Muscle of leg (tissue), 16 donors: Measurements from ENCODE around the gene CFTR. TPM values are rescaled to one million over a fixed set of nuclear protein-coding genes. Genes with fewer than 3 reads are reported as not detected.
"Not testable (repeated sequence)": the region's sequence is repeated elsewhere in the genome, so short reads cannot be mapped to it uniquely, and the experiment has no call there.

Source experiments
- DNase-seq: peaks from one replicate; pipeline ENCODE4 v3.0.0; 2013
- H3K27ac ChIP-seq: one replicate; pipeline ENCODE4 v1.5.1; 2013; ENCODE audit warnings: mild to moderate bottlenecking, low read length, control low read depth
- H3K27me3 ChIP-seq: one replicate; pipeline ENCODE4 v1.6.1; 2013; ENCODE audit warnings: low read length; ENCODE audit not compliant: control insufficient read depth, insufficient read depth
- H3K36me3 ChIP-seq: one replicate; pipeline ENCODE4 v1.6.1; 2013; ENCODE audit warnings: low read length; ENCODE audit not compliant: control insufficient read depth, insufficient read depth
- H3K4me1 ChIP-seq: one replicate; pipeline ENCODE4 v1.6.1; 2013; ENCODE audit warnings: low read length; ENCODE audit not compliant: control insufficient read depth, insufficient read depth
- H3K4me3 ChIP-seq: one replicate; pipeline ENCODE4 v1.5.1; 2013; ENCODE audit warnings: low read length, control low read depth
- H3K9me3 ChIP-seq: replicated peaks from 2 replicates; pipeline ENCODE4 v1.6.1; 2013; ENCODE audit warnings: low read depth, low read length; ENCODE audit not compliant: control insufficient read depth
- WGBS: methylation state at CpG from one replicate; pipeline ENCODE4 v1.1.5; 2013; ENCODE audit warnings: missing lambda C conversion rate; ENCODE audit not compliant: insufficient coverage; 5-methylcytosine and 5-hydroxymethylcytosine counted together
- long read RNA-seq, 11 donors: transcript quantifications; one replicate each; lab custom pipeline, GENCODE V29; 2026
- polyA plus RNA-seq, 8 donors: library from polyadenylated mRNA; unstranded; fragments of 120-200 nt; gene quantifications; one replicate each; pipeline versions ENCODE4 v1.2.1 to v1.2.3, GENCODE V29; 2013; ENCODE audit warnings: inconsistent platforms in 1 of 8, low replicate concordance in 1 of 8; ENCODE audit not compliant: insufficient read length in 8 of 8, insufficient read depth in 1 of 8
- total RNA-seq: library from RNA; stranded (reverse); fragments of 120-200 nt; gene quantifications from one replicate; pipeline ENCODE4 v1.2.4, GENCODE V29; 2013

CFTR gene
- total RNA-seq, result 0.04 TPM
- 1 to 10 TPM in 2 of 8 donors, under 1 TPM in 6; 0.16 to 3.7 (median 0.46) TPM for polyA plus RNA-seq
- long read RNA-seq, donor 1, result 0 reads
- long read RNA-seq, donor 2, result 0 reads
- long read RNA-seq, donor 3, result 0 reads
- long read RNA-seq, donor 4, result 0 reads
- long read RNA-seq, donor 5, result 0 reads
- long read RNA-seq, donor 6, result 0 reads
- long read RNA-seq, donor 7, result 0 reads
- long read RNA-seq, donor 8, result 0 reads
- long read RNA-seq, donor 9, result 0 reads
- long read RNA-seq, donor 10, result 0 reads
- long read RNA-seq, donor 11, result 0 reads

GRCh38 chr7:117479225-117480054, at the start of gene CFTR:
Gene CFTR (plus strand): TSS chr7:117480025. CDS start chr7:117480095, 70 bp downstream.
- no peaks in the 10 kb centered on the region for H3K9me3 ChIP-seq
- peaks cover 8% of the 10 kb centered on the region for H3K4me1 ChIP-seq
- peak within 1 kb of the TSS; percentile 12 for H3K4me3 ChIP-seq
- peaks cover 21% of the 10 kb centered on the region for H3K27me3 ChIP-seq
- no peak within 1 kb of the TSS for H3K27ac ChIP-seq
- DNase-seq, result peak; percentile 4
- WGBS, result under 1% methylated on average over 37 of the region's 45 CpGs
- no peaks in the 10 kb centered on the region for H3K36me3 ChIP-seq

GRCh38 chr7:117435475-117436043, 44.3 kb upstream of the CFTR start:
- Histone ChIP-seq H3K27me3 (no peaks in the 10 kb centered on the region), H3K4me1 (no peaks in the 10 kb centered on the region), H3K36me3 (no peaks in the 10 kb centered on the region), H3K27ac (no peak overlapping the region), H3K9me3 (no peaks in the 10 kb centered on the region), H3K4me3 (no peak overlapping the region)
- no peak for DNase-seq
- no CpG with 5 or more reads among the region's 2 CpGs for WGBS

- H3K4me3 ChIP-seq, result no peak overlapping the region
- H3K36me3 ChIP-seq, result no peaks in the 10 kb centered on the region
- H3K27me3 ChIP-seq, result no peaks in the 10 kb centered on the region
- no CpG with 5 or more reads among the region's 1 CpG for WGBS
- no peaks in the 10 kb centered on the region for H3K4me1 ChIP-seq
- no peak for DNase-seq
- no peaks in the 10 kb centered on the region for H3K9me3 ChIP-seq
- no peak overlapping the region for H3K27ac ChIP-seq
Observed at GRCh38 chr7:117444646-117445045, 35.2 kb upstream of the CFTR start.

- Histone ChIP-seq H3K9me3 (no peaks in the 10 kb centered on the region), H3K27me3 (no peaks in the 10 kb centered on the region), H3K4me1 (no peaks in the 10 kb centered on the region), H3K36me3 (no peaks in the 10 kb centered on the region), H3K4me3 (no peak overlapping the region), H3K27ac (no peak overlapping the region)
- 71% methylated on average over 1 of the region's 1 CpG for WGBS
- no peak for DNase-seq
Observed at GRCh38 chr7:117445206-117445605, 34.6 kb upstream of the CFTR start.

- no peak overlapping the region for H3K27ac ChIP-seq
- no peak for DNase-seq
- H3K4me3 ChIP-seq, result no peak overlapping the region
- H3K4me1 ChIP-seq, result no peaks in the 10 kb centered on the region
- no CpG with 5 or more reads among the region's 4 CpGs for WGBS
- H3K36me3 ChIP-seq, result no peaks in the 10 kb centered on the region
- H3K9me3 ChIP-seq, result no peaks in the 10 kb centered on the region
- no peaks in the 10 kb centered on the region for H3K27me3 ChIP-seq
Observed at GRCh38 chr7:117446220-117446815, 33.5 kb upstream of the CFTR start.

GRCh38 chr7:117448655-117449054, 31.2 kb upstream of the CFTR start:
- H3K27me3 ChIP-seq, result no peaks in the 10 kb centered on the region
- no peaks in the 10 kb centered on the region for H3K4me1 ChIP-seq

GRCh38 chr7:117458977-117459583, 20.7 kb upstream of the CFTR start:
- peak; percentile 28 for DNase-seq
- no CpG with 5 or more reads among the region's 3 CpGs for WGBS
- H3K9me3 ChIP-seq, result no peaks in the 10 kb centered on the region

More at GRCh38 chr7:117448655-117449054, 31.2 kb upstream of the CFTR start:
- Histone ChIP-seq H3K27ac (no peak overlapping the region), H3K36me3 (no peaks in the 10 kb centered on the region), H3K4me3 (no peak overlapping the region), H3K9me3 (no peaks in the 10 kb centered on the region)
- 79% methylated on average over 2 of the region's 2 CpGs for WGBS
- no peak for DNase-seq

GRCh38 chr7:117459735-117460134, 20.1 kb upstream of the CFTR start:
- no peaks in the 10 kb centered on the region for H3K36me3 ChIP-seq
- H3K4me1 ChIP-seq, result no peaks in the 10 kb centered on the region
- no peaks in the 10 kb centered on the region for H3K27me3 ChIP-seq
- no peak overlapping the region for H3K4me3 ChIP-seq
- H3K27ac ChIP-seq, result no peak overlapping the region
- no peak for DNase-seq
- H3K9me3 ChIP-seq, result no peaks in the 10 kb centered on the region

More at GRCh38 chr7:117458977-117459583, 20.7 kb upstream of the CFTR start:
- no peak overlapping the region for H3K27ac ChIP-seq
- no peaks in the 10 kb centered on the region for H3K36me3 ChIP-seq
- H3K4me3 ChIP-seq, result no peak overlapping the region
- no peaks in the 10 kb centered on the region for H3K27me3 ChIP-seq
- H3K4me1 ChIP-seq, result no peaks in the 10 kb centered on the region

GRCh38 chr7:117460815-117461214, 19.0 kb upstream of the CFTR start:
- not testable (repeated sequence) for H3K4me3 ChIP-seq, H3K9me3 ChIP-seq, H3K36me3 ChIP-seq, H3K27me3 ChIP-seq, DNase-seq, H3K4me1 ChIP-seq, H3K27ac ChIP-seq
- WGBS, result no CpG with 5 or more reads among the region's 4 CpGs
